HG02943 (cell line): ENCODE results near the gene DHRSX.
"Not testable (repeated sequence)": the region's sequence is repeated elsewhere in the genome, so short reads cannot be mapped to it uniquely, and the experiment has no call there.

Experiments
- ATAC-seq: cut with Tn5 transposase; IDR thresholded peaks from one replicate; pipeline ENCODE4 v1.9.1; 2021; ENCODE audit warnings: mild to moderate bottlenecking, low read depth, moderate library complexity; ENCODE audit not compliant: unreplicated experiment

Gene DHRSX

DNA sequence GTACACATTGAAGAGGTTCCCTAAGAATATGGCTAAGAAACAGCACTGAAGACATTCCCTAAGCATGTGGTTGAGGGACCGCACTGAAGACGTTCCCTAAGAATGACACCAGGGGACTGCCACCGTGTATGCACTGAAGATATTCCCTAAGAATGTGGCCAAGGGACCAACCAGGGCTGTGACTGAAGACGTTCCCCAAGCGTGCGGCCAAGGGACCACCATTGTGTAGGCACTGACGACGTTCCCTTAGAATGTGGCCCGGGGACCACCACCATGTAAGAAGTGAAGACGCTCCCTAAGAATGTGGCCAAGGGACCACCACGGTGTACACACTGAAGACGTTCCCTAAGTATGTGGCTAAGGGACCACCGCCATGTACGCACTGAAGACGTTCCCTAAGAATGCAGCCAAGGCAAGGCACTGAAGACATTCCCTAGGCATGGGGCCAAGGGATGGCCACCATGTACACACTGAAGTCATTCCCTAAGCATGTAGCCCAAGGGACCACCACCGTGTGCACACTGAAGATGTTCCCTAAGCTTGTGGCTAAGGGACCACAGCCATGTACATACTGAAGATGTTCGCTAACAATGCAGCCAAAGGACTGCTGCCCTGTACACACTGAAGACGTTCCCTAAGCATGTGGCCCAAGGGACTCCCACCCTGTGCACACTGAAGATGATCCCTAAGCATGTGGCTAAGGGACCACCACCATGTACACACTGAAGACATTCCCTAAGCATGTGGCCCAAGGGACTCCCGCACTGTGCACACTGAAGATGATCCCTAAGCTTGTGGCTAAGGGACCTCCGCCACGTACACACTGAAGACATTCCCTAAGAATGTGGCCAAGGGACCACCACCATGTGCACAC is 22.0 kb downstream of the DHRSX start:
- no peak for ATAC-seq

DNA sequence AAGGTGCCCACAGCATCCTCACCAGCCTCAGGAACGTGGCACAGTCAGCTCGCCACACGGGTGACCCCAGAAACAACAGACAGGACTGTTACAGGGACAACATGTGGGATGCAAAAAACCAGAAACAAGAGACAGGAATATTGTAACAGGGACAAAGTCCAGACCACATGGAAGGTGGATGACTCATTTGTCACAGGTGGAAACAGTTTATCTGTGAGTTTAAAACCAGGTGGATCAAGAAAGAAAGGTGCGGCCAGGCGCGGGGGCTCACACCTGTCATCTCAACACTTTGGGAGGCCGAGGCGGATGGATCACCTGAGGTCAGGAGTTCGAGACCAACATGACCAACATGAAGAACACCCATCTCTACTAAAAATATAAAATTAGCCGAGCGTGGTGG is 23.5 kb downstream of the DHRSX start:
- ATAC-seq: not testable (repeated sequence)

DNA sequence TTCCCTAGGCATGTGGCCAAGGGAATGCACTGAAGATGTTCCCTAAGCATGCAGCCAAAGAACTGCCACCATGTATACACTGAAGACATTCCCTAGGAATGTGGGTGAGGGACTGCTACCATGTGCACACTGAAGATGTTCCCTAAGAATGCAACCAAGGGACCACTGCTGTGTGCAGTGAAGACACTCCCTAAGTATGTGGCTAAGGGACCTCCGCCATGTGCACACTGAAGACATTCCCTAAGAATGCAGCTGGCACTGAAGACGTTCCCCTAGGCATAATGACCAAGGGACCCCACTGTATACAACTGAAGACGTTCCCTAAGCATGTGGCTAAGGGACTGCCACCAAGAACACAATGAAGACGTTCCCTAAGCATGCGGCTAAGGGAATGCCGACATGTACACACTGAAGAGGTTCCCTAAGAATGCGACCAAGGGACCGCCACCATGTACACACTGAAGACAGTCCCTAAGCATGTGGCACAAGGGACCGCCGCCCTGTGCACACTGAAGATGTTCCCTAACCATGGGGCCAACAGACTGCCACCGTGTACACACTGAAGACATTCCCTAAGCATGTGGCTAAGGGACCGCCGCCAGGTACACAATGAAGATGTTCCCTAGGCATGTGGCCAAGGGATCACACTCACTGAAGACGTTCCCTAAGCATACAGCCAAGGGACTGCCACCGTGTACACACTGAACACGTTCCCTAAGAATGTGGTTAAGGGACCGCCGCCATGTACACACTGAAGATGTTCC is 25.6 kb downstream of the DHRSX start:
- no peak for ATAC-seq

GRCh38 chrX:2474280-2474962 is 26.4 kb downstream of the DHRSX start:
- no peak for ATAC-seq

DNA sequence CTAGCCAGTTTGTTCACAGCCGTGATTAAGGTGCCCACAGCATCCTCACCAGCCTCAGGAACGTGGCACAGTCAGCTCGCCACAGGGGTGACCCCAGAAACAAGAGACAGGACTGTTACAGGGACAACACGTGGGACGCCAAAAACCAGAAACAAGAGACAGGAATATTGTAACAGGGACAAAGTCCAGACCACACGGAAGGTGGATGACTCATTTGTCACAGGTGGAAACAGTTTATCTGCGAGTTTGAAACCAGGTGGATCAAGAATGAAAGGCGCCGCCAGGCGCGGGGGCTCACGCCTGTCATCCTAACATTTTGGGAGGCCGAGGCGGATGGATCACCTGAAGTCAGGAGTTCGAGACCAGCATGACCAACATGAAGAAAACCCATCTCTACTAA is 27.7 kb downstream of the DHRSX start:
- not testable (repeated sequence) for ATAC-seq

- no peak for ATAC-seq
These were observed 29.1 kb downstream of the DHRSX start for GRCh38 chrX:2471641-2472040.

DNA sequence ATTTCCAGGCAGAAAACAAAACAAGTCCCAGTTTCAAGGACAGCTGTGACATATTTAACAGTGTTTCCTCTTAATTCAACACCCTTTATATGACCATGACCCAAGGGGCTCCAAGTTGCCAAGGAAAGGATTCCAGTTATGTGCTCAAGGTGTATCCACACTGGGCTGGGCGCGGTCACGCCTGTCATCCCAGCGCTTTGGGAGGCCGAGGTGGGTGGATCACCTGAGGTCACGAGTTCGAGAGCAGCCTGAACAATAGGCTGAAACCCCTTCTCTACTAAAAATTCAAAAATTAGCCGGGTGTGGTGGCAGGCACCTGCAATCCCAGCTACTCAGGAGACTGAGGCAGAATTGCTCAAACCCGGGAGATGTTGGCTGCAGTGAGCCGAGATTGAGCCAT is 29.6 kb downstream of the DHRSX start:
- ATAC-seq: not testable (repeated sequence)

DNA sequence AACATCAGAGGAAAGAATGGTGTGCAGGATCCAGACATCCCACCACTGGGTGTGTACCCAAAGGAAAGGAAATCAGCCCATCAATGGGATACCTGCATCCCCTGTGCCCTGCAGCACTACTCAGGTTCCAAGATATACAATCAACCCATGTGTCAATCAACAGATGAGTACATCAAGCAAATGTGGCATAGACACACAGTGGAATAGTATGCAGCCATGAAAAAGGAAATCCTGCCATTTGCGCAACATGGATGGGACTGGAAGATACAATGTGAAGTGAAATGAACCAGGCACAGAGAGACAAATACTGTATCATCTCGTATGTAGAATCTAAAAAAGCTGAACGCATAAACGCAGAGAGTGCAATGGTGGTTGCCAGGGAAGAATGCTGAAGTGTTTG is 30.9 kb downstream of the DHRSX start:
- ATAC-seq: not testable (repeated sequence)

- no peak for ATAC-seq
These were observed 31.5 kb downstream of the DHRSX start for GRCh38 chrX:2469196-2469685.

GRCh38 chrX:2468261-2469195 is 32.2 kb downstream of the DHRSX start:
- ATAC-seq: no peak

DNA sequence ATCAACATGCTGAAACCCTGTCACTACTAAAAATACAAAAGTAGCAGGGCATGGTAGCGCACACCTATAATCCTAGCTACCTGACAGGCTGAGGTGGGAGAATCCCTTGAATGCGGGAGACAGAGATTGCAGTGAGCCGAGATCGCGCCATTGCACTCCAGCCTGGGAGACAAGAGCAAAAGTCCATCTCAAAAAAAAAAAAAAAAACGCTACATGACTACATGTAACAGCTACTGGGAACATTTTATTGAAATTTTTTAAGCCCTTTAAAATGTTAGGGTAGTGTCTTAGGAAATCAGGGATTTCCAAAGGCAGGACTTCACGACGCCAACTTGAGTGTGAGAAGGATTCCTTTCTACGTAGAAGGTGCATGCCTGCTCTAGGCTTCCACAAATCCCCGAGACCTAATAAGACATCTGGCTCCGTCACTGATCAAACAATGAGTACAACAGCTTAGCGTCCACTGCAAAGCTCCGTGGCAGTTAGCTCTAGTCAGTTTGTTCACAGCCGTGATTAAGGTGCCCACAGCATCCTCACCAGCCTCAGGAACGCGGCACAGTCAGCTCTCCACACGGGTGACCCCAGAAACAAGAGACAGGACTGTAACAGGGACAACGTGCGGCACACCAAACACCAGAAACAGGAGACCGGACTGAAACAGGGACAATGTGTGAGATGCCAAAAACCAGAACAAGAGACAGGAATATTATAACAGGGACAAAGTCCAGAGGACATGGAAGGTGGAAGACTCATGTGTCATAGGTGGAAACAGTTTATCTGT is 33.7 kb downstream of the DHRSX start:
- ATAC-seq: no peak

GRCh38 chrX:2464677-2465166 is 36.1 kb downstream of the DHRSX start:
- no peak for ATAC-seq

DNA sequence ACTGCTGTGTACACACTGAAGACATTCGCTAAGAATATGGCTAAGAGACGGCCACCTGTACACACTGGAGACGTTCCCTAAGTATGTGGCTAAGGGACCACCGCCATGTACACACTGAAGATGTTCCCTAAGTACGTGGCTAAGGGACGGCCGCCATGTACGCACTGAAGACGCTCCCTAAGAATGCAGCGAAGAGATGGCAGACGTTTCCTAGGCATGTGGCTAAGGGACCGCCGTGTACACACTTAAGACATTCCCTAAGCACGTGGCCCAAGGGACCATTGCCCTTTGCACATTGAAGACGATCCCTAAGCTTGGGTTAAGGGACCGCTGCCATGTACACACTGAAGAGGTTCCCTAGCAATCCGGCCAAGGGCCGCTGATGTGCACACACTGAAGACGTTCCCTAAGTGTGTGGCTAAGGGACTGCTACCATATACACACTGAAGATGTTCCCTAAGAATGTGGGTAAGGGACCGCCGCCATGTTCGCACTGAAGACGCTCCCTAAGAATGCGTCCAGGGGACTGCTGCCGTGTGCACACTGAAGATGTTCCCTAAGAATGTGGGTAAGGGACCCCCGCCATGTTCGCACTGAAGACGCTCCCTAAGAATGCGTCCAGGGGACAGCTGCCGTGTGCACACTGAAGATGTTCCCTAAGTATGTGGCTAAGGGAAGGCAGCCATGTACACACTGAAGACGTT is 36.7 kb downstream of the DHRSX start:
- no peak for ATAC-seq

DNA sequence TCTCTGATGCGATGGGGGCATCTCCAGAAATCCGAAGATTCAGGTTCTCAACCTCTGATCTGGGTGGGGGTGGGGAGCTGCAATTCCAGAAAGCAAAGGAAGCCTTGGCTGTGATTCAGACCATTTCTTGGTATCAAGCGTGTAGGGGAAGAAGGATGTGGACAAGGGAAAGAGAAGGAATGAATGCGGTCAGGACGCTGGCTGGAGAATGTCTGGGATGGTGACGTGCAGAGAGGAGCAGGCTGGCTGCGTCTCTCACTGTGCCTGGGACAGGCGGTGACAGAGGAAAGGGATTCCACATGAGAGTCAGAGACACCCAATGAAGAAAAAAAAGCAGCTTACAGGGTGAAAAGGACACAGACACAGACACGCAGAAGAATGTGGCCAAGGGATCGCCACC is 37.3 kb downstream of the DHRSX start:
- not testable (repeated sequence) for ATAC-seq

DNA sequence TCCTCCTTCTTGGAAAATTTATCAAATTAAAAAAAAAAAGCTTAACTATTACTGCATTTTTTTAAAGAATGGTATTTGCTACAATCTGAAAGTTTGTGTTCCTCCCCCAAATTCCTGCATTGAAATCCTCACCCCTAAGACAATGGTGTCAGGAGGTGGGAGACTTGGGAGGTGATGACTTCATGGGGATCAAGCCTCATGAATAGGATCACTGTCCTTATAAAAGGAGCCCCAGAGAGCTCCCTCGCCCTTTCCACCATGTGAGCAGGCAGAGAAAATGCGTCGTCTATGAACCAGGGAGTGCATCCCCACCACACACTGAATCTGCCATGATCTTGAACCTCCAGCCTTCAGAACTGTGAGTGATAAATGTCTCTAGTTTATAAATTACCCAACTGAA is 38.0 kb downstream of the DHRSX start:
- no peak for ATAC-seq

DNA sequence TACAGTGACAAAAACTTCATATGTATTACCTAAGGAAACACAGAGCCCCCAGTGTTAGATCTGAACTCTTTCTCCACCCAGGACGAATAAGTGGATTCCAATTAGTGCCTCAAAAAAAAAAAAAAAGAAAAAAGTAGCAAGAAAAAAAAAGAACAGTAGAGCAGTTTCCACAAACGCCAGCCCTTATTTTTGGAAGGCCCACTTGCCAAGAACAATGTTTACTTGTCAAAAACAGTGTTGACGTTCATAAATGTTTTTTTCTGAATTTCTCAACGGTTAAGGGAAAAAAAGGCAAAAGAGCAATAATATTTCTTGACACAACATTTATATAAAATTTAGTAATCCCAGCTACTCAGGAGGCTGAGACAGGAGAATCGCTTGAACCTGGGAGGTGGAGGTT is 38.7 kb downstream of the DHRSX start:
- no peak for ATAC-seq

- no peak for ATAC-seq
These were observed 39.1 kb downstream of the DHRSX start for GRCh38 chrX:2461711-2462016.
